SJSA1 (cell line): ENCODE measurements around the gene EXOG. TPM values are rescaled to one million over a fixed set of nuclear protein-coding genes. Genes with fewer than 3 reads are reported as not detected.

Source experiments
- DNase-seq, 2 experiments: peaks; one replicate each; pipeline ENCODE4 v3.0.0-alpha.2; 2015 to 2020; ENCODE audit warnings: low spot score in 2 of 2, low read depth in 1 of 2
- H3K27ac ChIP-seq: fragments of 250-450 bp; sonication (Bioruptor Pico); 2 replicates; pipeline ENCODE4 v1.5.1; 2020; ENCODE audit warnings: mild to moderate bottlenecking, moderate library complexity
- H3K27me3 ChIP-seq: fragments of 250-450 bp; sonication (Bioruptor Pico); replicated peaks from 2 replicates; pipeline ENCODE4 v1.5.1; 2020; ENCODE audit warnings: mild to moderate bottlenecking, moderate library complexity
- H3K36me3 ChIP-seq: fragments of 250-450 bp; sonication (Bioruptor Pico); 2 replicates; pipeline ENCODE4 v1.5.1; 2020; ENCODE audit warnings: mild to moderate bottlenecking
- H3K4me1 ChIP-seq: fragments of 250-450 bp; sonication (Bioruptor Pico); replicated peaks from 2 replicates; pipeline ENCODE4 v1.6.1; 2021; ENCODE audit warnings: mild to moderate bottlenecking
- H3K4me3 ChIP-seq: fragments of 250-450 bp; sonication (Bioruptor Pico); 2 replicates; pipeline ENCODE4 v1.5.1; 2020; ENCODE audit warnings: mild to moderate bottlenecking
- H3K9me3 ChIP-seq: fragments of 250-450 bp; sonication (Bioruptor Pico); replicated peaks from 2 replicates; pipeline ENCODE4 v1.5.1; 2020; ENCODE audit warnings: mild to moderate bottlenecking
- total RNA-seq: library from RNA; depleted of rRNA; stranded (reverse); fragments of >200 nt; shearing (Covaris generic); gene quantifications from 2 replicates; pipeline ENCODE4 v1.2.3, GENCODE V29; 2014

EXOG gene
- total RNA-seq, 1 experiment from 2014 or later: 9.0 TPM

GRCh38 chr3:38459499-38460048 is 36.6 kb upstream of the EXOG start:
- no peak overlapping the region for H3K27ac ChIP-seq

DNA sequence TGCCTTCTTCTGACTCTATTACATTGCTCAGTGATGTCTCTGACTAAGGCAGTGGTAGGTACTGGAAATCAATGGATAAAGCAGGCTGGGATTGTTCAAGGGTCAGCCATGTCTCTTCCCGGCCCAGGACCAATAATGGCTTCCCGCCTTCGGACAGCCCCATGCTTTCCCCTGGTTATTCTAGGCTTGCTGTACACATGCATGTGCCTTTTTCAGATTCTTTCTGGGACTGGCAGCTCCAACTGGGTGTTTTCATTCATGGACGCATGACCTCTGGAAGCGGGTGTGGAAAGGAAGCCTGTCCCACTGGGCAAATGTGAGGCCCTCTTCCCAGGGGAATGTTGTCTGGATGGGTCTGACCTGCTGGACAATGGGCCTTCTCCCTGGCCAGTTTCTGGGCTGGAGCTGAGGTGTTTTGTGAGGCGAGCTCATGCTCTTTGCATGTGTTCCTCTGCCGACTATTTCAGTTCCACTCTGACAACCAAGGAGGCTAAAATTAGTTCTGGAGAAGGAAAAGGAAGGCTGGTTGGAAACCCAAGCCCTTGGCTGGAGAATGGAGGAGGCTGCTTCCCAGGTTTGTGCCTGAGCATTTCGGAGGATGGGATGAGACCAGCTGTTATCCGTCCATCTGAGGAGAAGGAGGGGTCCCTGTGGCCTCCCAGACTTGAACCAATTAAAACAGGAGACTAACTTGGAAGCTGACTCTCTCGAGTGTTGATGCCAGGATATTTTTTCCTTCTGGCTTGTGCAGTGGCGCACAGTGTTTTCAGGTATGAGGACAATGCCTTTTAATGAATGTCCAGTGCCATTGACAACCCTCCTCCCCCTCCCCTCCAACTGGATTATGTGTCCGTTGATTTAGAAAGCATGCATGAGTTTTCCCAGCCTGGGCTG is 35.5 kb upstream of the EXOG start:
- no peak overlapping the region for H3K27ac ChIP-seq
- H3K9me3 ChIP-seq: no peaks in the 10 kb centered on the region
- H3K4me1 ChIP-seq: 0 out of 2 replicates have a peak, but pooled peaks cover 4% of the 10 kb centered on the region
- no peak for DNase-seq
- no peaks in the 10 kb centered on the region for H3K36me3 ChIP-seq
- H3K4me3 ChIP-seq: no peak overlapping the region
- H3K27me3 ChIP-seq: no peaks in the 10 kb centered on the region

More at GRCh38 chr3:38459499-38460048, 36.6 kb upstream of the EXOG start:
- Histone ChIP-seq H3K4me3 (no peak overlapping the region), H3K36me3 (no peaks in the 10 kb centered on the region), H3K4me1 (peaks cover 10% of the 10 kb centered on the region; the same call in 1 of the 2 replicates), H3K27me3 (no peaks in the 10 kb centered on the region), H3K9me3 (no peaks in the 10 kb centered on the region)
- DNase-seq: no peak

DNA sequence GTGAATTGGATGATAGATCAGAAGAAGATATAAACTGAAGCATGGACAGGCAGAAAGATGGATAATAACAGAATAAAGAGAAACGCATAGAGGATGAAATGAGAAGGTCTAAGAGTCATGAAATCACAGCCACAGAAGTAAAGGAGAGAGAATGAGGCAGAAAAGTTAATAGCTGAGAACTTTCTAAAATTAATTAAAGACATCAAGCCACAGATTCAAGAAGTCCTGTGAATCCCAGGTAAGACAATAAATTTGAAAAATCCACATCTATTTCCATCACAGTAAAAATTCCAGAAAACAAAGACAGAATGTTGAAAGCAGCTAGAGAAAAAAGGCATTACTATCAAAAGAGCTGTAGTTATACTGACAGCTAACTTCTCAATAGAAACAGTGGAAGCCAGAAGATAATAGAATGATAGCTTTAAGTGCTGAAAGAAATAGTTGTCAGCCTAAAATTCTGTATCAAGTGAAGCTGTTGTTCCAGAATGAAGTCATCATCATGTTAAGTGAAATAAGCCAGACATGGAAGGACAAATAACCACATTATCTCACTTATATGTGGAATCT is 30.5 kb upstream of the EXOG start:
- H3K36me3 ChIP-seq: no peaks in the 10 kb centered on the region
- no peak for DNase-seq

GRCh38 chr3:38468765-38469164 is 27.4 kb upstream of the EXOG start:
- no peaks in the 10 kb centered on the region for H3K27me3 ChIP-seq
- H3K27ac ChIP-seq: no peak overlapping the region
- no peaks in the 10 kb centered on the region for H3K9me3 ChIP-seq
- no peak for DNase-seq
- no peaks in the 10 kb centered on the region for H3K36me3 ChIP-seq
- H3K4me1 ChIP-seq: no peaks in the 10 kb centered on the region
- no peak overlapping the region for H3K4me3 ChIP-seq

More for the DNA sequence above, 30.5 kb upstream of the EXOG start:
- no peak overlapping the region for H3K4me3 ChIP-seq
- no peaks in the 10 kb centered on the region for H3K4me1 ChIP-seq
- no peaks in the 10 kb centered on the region for H3K9me3 ChIP-seq
- no peaks in the 10 kb centered on the region for H3K27me3 ChIP-seq
- no peak overlapping the region for H3K27ac ChIP-seq

GRCh38 chr3:38469852-38470251 is 26.3 kb upstream of the EXOG start:
- no peak for DNase-seq
- no peak overlapping the region for H3K4me3 ChIP-seq
- no peaks in the 10 kb centered on the region for H3K9me3 ChIP-seq
- H3K27me3 ChIP-seq: no peaks in the 10 kb centered on the region
- H3K27ac ChIP-seq: no peak overlapping the region
- no peaks in the 10 kb centered on the region for H3K4me1 ChIP-seq
- H3K36me3 ChIP-seq: no peaks in the 10 kb centered on the region

DNA sequence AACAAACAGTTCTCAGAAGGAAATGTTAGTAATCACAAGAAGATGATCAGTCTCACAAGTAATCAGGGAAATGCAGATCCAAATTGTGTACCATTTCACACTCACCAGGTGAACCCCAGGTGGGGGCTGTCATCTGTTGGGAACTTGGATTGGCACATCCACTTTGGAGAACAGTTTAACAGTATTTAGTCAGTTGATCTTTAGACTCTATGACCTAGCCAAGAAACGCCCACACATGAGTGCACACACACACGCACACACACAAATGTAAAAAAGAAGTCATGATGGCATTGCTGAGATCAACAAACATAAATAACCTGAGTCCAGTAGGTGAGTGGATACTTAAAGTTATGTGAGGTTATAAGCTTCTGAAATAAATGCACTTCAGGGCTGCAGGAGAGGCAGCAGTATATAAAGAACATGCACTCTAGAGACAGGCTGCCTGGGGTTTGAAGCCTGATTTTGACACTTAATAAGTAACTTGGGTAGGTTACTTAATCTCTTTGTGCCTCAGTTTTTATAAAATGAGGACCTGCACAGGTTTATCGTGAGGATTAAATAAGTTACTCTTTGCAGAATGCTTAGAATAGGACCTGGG is 24.8 kb upstream of the EXOG start:
- Histone ChIP-seq H3K27ac (no peak overlapping the region), H3K9me3 (no peaks in the 10 kb centered on the region), H3K4me1 (no peaks in the 10 kb centered on the region), H3K4me3 (no peak overlapping the region), H3K36me3 (no peaks in the 10 kb centered on the region), H3K27me3 (no peaks in the 10 kb centered on the region)
- no peak for DNase-seq

DNA sequence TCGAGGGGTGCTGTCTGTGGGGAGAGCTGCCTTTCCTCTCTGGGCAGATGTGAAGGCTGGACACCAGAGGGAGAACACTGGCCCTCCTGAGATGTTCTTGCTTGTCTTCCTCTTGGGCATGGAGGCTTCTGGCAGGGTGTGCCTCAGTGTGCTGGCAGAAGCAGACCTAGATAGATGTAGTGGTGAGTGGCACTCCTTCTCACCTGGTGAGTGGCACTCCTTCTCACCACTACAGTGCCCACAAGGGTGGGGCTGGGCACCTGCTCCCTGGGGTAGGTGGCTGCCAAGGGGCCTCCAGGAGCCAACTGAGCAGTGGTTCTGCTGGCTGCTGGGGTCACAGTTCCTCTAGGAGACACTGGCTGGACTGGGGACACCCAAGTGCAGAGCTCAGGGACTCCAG is 23.8 kb upstream of the EXOG start:
- H3K4me3 ChIP-seq: no peak overlapping the region
- no peak for DNase-seq
- H3K4me1 ChIP-seq: no peaks in the 10 kb centered on the region
- H3K9me3 ChIP-seq: no peaks in the 10 kb centered on the region
- no peak overlapping the region for H3K27ac ChIP-seq
- H3K36me3 ChIP-seq: no peaks in the 10 kb centered on the region
- H3K27me3 ChIP-seq: no peaks in the 10 kb centered on the region

- H3K4me1 ChIP-seq: no peaks in the 10 kb centered on the region
- H3K9me3 ChIP-seq: no peaks in the 10 kb centered on the region
- DNase-seq: no peak
- no peak overlapping the region for H3K4me3 ChIP-seq
- no peaks in the 10 kb centered on the region for H3K36me3 ChIP-seq
- H3K27ac ChIP-seq: no peak overlapping the region
- H3K27me3 ChIP-seq: no peaks in the 10 kb centered on the region
Observed at GRCh38 chr3:38473229-38473628, 22.9 kb upstream of the EXOG start.

- Histone ChIP-seq H3K27ac (no peak overlapping the region), H3K4me3 (no peak overlapping the region), H3K4me1 (no peaks in the 10 kb centered on the region), H3K36me3 (peaks cover 4% of the 10 kb centered on the region), H3K9me3 (no peaks in the 10 kb centered on the region), H3K27me3 (no peaks in the 10 kb centered on the region)
- DNase-seq: no peak
Observed at GRCh38 chr3:38474928-38475605, 21.1 kb upstream of the EXOG start.

DNA sequence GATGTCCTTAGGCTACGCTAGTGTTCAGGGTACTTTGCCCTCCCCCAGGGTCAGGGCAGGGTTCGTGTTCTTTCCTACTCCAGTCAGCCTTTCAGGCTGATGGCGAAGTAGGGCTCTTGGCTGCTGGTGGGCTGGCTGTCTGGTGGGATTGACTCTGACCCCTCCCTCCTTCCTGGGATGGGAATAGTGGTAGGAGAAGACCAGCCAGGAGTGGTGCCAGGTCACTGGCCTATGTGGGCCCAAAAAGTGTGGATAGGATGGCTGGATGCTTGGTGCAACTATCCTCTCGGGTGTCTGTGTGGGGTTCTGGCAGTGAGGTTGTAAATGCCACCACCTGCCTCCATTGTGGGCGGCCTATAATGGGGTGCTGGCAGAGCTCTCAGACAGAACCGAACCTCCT is 20.4 kb upstream of the EXOG start:
- Histone ChIP-seq H3K27me3 (no peaks in the 10 kb centered on the region), H3K36me3 (peaks cover 8% of the 10 kb centered on the region), H3K27ac (no peak overlapping the region), H3K4me1 (no peaks in the 10 kb centered on the region), H3K9me3 (0 out of 2 replicates have a peak, but pooled peaks cover 2% of the 10 kb centered on the region), H3K4me3 (no peak overlapping the region)
- DNase-seq: no peak

- H3K4me3 ChIP-seq: no peak overlapping the region
- H3K4me1 ChIP-seq: no peaks in the 10 kb centered on the region
- no peak for DNase-seq
- no peak overlapping the region for H3K27ac ChIP-seq
- H3K36me3 ChIP-seq: peaks cover 8% of the 10 kb centered on the region
- H3K27me3 ChIP-seq: no peaks in the 10 kb centered on the region
- H3K9me3 ChIP-seq: 0 out of 2 replicates have a peak, but pooled peaks cover 2% of the 10 kb centered on the region
Observed at GRCh38 chr3:38476157-38476756, 19.9 kb upstream of the EXOG start.

DNA sequence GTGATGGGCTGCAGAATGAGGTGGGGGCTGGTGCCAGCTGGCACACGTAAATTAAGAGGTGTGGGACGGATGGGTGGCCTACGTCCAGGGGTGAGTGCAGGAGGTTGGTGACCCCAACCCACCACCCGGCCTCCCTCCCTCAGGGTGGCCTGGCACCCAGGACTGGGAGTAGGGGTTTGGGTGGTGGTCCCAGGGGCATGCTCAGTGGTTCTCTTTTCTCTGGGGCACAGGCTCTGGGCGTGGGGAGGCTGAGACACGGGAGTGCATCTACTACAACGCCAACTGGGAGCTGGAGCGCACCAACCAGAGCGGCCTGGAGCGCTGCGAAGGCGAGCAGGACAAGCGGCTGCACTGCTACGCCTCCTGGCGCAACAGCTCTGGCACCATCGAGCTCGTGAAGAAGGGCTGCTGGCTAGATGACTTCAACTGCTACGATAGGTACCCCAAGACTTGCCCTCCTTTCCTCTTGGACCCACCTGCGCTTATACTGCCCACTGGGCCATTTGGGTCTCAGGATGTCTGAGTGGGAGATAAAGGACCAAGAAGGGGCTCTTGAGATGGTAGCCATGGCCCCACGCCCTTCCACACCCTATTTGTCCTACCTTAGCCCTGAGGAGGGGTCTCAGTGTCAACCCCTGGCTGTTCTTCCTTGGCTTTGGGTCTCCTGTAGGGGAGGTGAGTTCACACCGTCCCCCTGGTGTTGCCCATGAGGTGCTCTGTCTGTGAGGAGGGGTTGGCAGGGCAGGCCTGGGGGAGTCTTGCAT is 18.9 kb upstream of the EXOG start:
- no peaks in the 10 kb centered on the region for H3K4me1 ChIP-seq
- H3K36me3 ChIP-seq: peaks cover 8% of the 10 kb centered on the region
- H3K27me3 ChIP-seq: no peaks in the 10 kb centered on the region
- H3K4me3 ChIP-seq: no peak overlapping the region
- H3K27ac ChIP-seq: no peak overlapping the region
- DNase-seq: no peak
- H3K9me3 ChIP-seq: 0 out of 2 replicates have a peak, but pooled peaks cover 2% of the 10 kb centered on the region
